ENCODE results near the gene FAM120C.

GRCh38 chrX:54085666-54086065 is 97.4 kb downstream of the FAM120C start:
- TF ChIP-seq EZH2 (IDR thresholded peaks at IDR 0.05; ENCODE audit: borderline replicate concordance, low read length): no peak
- no peak for TF ChIP-seq CTCF (conservative IDR thresholded peaks at IDR 0.05 in 1 of 2, IDR thresholded peaks at IDR 0.05 in 1 of 2; ENCODE audit: extremely low read depth in 1 of 2, insufficient read depth in 1 of 2, low read depth in 1 of 2, low read length in 2 of 2)
